ENCODE results near the gene DEFB131B. TPM values are rescaled to one million over a fixed set of nuclear protein-coding genes. Genes with fewer than 3 reads are reported as not detected.
"Not testable (repeated sequence)": the region's sequence is repeated elsewhere in the genome, so short reads cannot be mapped to it uniquely, and the experiment has no call there.

The DEFB131B gene
- total RNA-seq, 4 donors from 2014 or later = not detected

DNA sequence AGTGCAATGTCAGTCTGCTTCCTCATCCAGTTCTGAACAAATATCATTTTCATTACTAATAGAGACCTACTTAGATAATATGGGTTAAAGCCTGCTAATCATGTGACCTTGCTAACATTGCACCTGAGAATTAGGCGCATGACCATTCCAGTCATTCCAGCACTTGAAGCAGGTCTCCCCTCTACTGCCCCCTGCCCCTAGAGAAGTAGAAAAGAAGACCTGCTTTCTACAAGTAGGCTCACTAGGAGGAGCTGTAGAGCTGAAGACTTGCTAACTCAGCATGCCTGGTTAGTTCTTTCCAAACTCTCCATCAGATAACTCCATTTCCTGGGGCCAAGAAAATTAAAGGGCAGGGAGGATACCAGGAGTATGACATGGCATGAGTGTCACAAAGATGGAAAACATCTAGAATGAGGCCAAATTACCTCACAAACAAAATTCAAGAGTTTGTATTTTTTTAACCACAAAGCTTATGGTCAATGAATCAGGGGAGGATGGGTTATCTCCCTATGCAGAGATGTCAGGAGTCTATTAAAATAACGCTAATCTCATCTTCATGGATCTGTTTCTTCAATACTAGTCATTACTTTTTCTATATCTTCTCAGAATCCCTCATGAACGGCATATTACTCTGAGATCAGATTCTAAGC lies 14.2 kb upstream of the DEFB131B start:
- H3K36me3 ChIP-seq, ATAC-seq, H3K4me1 ChIP-seq, H3K27me3 ChIP-seq, H3K4me3 ChIP-seq, H3K27ac ChIP-seq, H3K9me3 ChIP-seq: not testable (repeated sequence)
- 65 to 92% methylated on average over 2 to 3 of the region's 3 CpGs for WGBS, 2 donors (ENCODE audit: low coverage in 1 of 2)
- TF ChIP-seq, protein P1, sequence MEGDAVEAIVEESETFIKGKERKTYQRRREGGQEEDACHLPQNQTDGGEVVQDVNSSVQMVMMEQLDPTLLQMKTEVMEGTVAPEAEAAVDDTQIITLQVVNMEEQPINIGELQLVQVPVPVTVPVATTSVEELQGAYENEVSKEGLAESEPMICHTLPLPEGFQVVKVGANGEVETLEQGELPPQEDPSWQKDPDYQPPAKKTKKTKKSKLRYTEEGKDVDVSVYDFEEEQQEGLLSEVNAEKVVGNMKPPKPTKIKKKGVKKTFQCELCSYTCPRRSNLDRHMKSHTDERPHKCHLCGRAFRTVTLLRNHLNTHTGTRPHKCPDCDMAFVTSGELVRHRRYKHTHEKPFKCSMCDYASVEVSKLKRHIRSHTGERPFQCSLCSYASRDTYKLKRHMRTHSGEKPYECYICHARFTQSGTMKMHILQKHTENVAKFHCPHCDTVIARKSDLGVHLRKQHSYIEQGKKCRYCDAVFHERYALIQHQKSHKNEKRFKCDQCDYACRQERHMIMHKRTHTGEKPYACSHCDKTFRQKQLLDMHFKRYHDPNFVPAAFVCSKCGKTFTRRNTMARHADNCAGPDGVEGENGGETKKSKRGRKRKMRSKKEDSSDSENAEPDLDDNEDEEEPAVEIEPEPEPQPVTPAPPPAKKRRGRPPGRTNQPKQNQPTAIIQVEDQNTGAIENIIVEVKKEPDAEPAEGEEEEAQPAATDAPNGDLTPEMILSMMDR (IDR thresholded peaks at IDR 0.05) = peak in 3 of 4 experiments; percentile 26 to 34 (median 29)

DNA sequence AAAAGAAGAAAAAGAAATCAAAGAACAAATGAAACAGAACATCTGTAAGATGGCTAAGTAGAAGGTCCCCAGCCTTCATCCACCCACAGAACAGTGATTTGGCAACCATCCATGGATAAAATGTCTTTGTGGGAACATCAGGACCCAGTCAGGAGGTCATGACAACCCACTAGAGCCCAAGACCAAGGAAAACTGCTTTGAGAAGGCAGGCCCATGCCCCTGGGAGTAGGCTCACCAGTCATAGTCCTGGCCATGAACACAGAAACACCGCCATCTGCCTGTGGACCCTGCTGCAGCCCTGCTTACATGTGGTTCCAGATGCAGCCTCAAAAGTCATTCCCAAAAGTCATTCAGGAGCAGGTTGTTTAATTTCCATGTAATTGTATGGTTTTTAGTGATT lies 11.0 kb upstream of the DEFB131B start:
- peaks cover 0 to 11% of the 10 kb centered on the region in 2 donors for H3K36me3 ChIP-seq
- not testable (repeated sequence) for H3K27me3 ChIP-seq, H3K4me1 ChIP-seq, H3K9me3 ChIP-seq, H3K27ac ChIP-seq, ATAC-seq, H3K4me3 ChIP-seq
- WGBS, 2 donors (ENCODE audit: low coverage in 1 of 2) = 100% methylated on average over 1 of the region's 1 CpG; no CpG with 5 or more reads in 1 of the 2 donors

DNA sequence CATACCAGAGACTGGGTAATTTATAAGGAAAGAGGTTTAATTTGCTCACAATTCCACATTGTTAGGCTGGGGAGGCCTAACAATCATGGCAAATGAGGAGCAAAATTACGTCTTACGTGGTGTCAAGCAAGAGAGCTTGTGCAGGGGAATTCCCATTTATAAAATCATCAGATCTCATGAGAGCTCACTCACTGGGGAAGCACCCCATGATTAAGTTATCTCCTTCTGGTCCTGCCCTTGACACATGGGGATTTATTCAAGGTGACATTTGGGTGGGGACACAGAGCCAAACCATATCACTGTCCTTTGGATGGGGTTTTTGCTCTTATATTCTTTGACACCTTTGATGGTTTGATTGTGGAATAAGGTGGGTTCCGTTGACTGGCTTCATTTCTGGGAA lies 8.3 kb upstream of the DEFB131B start:
- not testable (repeated sequence) for H3K27me3 ChIP-seq, H3K27ac ChIP-seq, H3K4me3 ChIP-seq, H3K9me3 ChIP-seq, ATAC-seq, H3K4me1 ChIP-seq
- WGBS, 2 donors (ENCODE audit: low coverage in 1 of 2) = 80 to 100% methylated on average over 2 to 3 of the region's 3 CpGs
- peaks cover 0 to 11% of the 10 kb centered on the region in 2 donors for H3K36me3 ChIP-seq

DNA sequence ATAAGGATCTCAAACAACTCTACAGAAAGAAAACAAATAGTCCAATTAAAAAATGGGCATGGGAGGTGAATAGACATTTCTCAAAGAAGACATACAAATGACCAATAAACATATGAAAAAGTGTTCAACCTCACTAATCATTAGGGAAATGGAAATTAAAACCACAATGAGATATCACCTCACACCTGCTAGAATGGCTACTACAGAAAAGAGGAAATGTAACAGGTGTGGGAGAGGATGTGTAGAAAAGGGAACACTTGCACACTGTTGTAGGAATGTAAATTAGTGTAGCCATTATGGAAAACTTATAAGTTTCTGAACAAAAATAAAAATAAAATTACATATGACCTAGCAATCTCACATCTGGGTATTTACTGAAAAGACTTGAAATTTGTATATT lies 7.6 kb upstream of the DEFB131B start:
- not testable (repeated sequence) for H3K4me1 ChIP-seq, H3K27ac ChIP-seq, ATAC-seq, H3K4me3 ChIP-seq, H3K9me3 ChIP-seq, H3K27me3 ChIP-seq
- peaks cover 0 to 11% of the 10 kb centered on the region in 2 donors for H3K36me3 ChIP-seq

DNA sequence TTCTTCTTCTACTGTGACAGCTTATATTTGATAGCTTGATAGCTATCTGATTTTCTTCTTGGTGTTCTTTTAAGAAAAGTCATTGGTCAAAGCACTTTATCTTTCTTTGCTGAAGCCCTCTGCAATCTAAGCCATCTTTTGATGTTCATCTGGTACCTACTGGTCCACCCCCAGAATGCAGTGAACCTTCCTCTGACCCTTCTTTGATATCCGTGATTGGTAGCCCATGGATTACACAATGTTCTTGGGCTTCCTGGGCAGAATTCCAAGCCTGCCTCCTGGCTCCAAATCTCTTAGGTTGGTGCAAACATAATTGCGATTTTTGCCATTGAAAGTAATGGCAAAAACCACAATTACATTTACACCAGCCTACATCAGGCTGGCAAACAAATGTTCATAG lies 2.0 kb upstream of the DEFB131B start:
- H3K36me3 ChIP-seq = peaks cover 0 to 30% of the 10 kb centered on the region in 2 donors
- not testable (repeated sequence) for H3K4me1 ChIP-seq, ATAC-seq, H3K9me3 ChIP-seq, H3K27ac ChIP-seq, H3K27me3 ChIP-seq, H3K4me3 ChIP-seq
- 78 to 79% methylated on average over 2 of the region's 2 CpGs for WGBS, 2 donors (ENCODE audit: low coverage in 1 of 2)

DNA sequence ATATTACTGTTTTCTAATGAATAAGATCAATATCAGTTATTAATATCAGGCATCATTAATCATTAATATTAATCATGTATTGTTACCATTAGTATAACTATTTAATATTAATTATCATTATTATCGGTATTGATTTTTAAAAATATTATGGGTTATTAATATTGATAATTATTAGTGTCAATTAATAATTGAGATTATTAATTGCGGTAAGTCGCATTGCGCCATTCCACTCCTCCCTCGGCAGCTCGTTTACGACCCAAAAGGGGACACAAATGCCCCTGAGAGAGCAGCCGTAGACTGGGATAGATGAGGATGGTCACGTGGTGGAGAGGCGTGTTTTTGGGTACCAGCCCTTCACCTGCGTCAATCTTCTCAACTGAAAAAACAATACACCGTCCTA lies 7.6 kb downstream of the DEFB131B start:
- H3K4me1 ChIP-seq, H3K27ac ChIP-seq, H3K9me3 ChIP-seq, H3K36me3 ChIP-seq, H3K4me3 ChIP-seq, ATAC-seq, H3K27me3 ChIP-seq: not testable (repeated sequence)
- 93% methylated on average over 8 to 12 of the region's 12 CpGs for WGBS, 2 donors (ENCODE audit: low coverage in 1 of 2)

DNA sequence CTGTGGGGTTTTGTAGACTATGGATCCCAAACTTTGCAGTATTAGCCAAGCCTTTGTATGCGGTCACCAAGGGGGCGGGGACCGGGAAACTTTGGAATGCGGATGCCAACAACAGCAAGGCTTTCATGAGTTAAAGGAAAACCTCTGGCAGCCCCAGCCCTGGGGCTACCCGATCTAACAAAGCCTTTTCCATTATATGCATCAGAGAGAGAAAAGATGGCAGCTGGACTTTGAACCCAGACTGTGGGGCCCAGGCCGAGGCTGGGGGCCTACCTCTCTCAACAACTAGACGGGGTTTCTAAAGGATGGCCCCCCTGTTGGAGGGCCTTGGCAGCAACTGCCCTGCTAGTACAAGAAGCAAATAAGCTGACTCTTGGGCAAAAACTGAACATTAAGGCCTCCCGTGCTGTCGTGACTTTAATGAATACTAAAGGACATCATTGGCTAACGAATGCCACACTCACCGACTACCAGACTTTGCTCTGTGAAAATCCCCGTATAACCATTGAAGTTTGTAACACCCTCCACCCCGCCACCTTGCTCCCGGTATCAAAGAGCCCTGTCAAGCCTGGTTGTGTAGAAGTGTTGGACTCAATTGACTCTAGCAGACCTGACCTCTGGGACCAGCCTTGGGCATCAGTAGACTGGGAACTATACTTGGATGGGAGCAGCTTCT lies 10.2 kb downstream of the DEFB131B start:
- not testable (repeated sequence) for H3K4me1 ChIP-seq, ATAC-seq
- 97 to 100% methylated on average over 4 to 5 of the region's 14 CpGs for WGBS, 2 donors (ENCODE audit: low coverage in 1 of 2)

DNA sequence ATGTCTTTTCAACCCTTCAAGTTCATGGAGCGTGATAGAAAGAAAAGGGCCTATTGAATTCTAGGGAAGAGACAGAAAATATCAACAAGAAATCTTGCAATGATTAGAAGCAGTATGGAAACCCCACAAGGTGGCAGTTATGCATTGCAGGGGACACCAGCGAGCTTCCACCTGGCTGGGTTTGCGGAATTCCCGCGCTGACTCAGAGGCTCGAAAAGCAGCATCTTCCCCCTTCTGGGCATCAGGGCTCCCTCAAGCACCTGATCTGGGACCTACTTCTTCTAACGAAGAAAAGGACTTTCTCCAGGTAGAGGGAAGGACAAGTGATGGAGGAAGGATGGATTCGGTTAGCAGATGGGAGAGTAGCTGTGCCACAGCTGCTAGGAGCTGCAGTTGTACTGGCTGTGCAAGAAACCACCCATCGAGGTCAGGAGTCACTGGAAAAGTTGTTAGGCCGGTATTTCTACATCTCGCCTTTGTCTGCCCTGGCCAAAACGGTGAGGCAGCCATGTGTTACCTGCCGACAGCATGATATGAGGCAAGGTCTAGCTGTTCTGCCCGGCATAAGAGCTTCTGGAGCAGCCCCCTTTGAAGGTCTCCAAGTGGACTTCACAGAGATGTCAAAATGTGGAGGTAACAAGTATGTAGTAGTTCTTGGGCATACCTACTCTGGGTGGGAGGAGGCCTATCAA lies 11.1 kb downstream of the DEFB131B start:
- H3K36me3 ChIP-seq, ATAC-seq, H3K27me3 ChIP-seq, H3K9me3 ChIP-seq, H3K27ac ChIP-seq, H3K4me1 ChIP-seq, H3K4me3 ChIP-seq: not testable (repeated sequence)
- WGBS, 2 donors (ENCODE audit: low coverage in 1 of 2) = 95 to 100% methylated on average over 1 to 6 of the region's 14 CpGs

More for the DNA sequence above, 10.2 kb downstream of the DEFB131B start:
- not testable (repeated sequence) for H3K9me3 ChIP-seq, H3K27me3 ChIP-seq, H3K4me3 ChIP-seq, H3K27ac ChIP-seq, H3K36me3 ChIP-seq

DNA sequence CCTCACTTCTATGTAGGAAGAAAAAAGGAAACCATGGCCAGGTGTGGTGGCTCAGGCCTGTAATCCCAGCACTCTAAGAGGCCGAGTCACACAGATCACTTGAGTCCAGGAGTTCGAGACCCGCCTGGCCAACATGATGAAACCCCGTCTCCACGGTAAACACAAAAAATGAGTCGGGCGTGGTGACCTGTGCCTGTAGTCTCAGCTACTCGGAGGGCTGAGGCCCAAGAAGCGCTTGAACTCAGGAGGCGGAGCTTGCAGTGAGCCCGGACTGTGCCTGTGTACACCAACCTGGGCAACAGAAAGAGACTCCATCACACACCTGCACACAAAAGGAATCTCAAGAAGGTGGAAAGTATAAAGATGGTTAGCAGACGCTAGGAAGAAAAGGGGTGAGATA lies 17.7 kb downstream of the DEFB131B start:
- TF ChIP-seq POLR2A (IDR thresholded peaks at IDR 0.05) = no peak
- TF ChIP-seq, protein P1 (IDR thresholded peaks at IDR 0.05) = no peak
- H3K4me1 ChIP-seq = no peaks in the 10 kb centered on the region
- 86 to 100% methylated on average over 1 to 7 of the region's 12 CpGs for WGBS, 2 donors (ENCODE audit: low coverage in 1 of 2)
- H3K36me3 ChIP-seq = peaks cover 0 to 5% of the 10 kb centered on the region in 2 donors
- no peaks in the 10 kb centered on the region for H3K9me3 ChIP-seq
- H3K27ac ChIP-seq = no peak overlapping the region
- no peak for ATAC-seq
- no peaks in the 10 kb centered on the region for H3K27me3 ChIP-seq
- no peak overlapping the region for H3K4me3 ChIP-seq

DNA sequence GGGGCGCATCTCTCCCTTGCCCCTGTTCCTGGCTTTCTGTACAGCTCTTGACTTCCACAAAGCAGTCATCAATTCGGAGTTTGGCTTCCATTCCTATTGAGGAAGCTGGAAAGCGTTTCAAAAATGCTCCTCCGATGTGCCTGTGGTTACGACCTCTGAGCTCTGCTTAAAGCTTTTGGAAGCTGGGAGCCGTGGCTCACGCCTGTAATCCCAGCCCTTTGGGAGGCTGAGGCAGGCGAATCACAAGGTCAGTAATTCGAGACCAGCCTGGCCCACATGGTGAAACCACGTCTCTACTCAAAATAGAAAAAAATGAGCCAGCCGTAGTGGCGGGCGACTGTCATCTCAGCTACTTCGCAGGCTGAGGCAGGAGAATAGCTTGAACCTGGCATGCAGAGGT lies 22.9 kb downstream of the DEFB131B start:
- not testable (repeated sequence) for H3K4me3 ChIP-seq, ATAC-seq, H3K27me3 ChIP-seq, H3K4me1 ChIP-seq, H3K27ac ChIP-seq, H3K9me3 ChIP-seq
- 73 to 84% methylated on average over 5 to 7 of the region's 14 CpGs for WGBS, 2 donors (ENCODE audit: low coverage in 1 of 2)
- H3K36me3 ChIP-seq = peaks cover 0 to 31% of the 10 kb centered on the region in 2 donors
